NB4 (cell line): Measurements from ENCODE around the gene FDX2.

Experiments
- POLR2A ChIP-seq: IDR thresholded peaks from 2 replicates; pipeline ENCODE4 v1.6.1; 2011; ENCODE audit warnings: mild to moderate bottlenecking; ENCODE audit not compliant: insufficient read length; ENCODE audit errors: extremely low read depth
- TF ChIP-seq, protein P1 (sequence below): IDR thresholded peaks from 2 replicates; pipeline ENCODE4 v1.6.1; 2011; ENCODE audit warnings: low read depth, low read length
- TF ChIP-seq, protein P2 (sequence below): IDR thresholded peaks from one replicate; pipeline ENCODE4 v1.5.1; 2012; ENCODE audit warnings: low read depth, low read length

DNA sequence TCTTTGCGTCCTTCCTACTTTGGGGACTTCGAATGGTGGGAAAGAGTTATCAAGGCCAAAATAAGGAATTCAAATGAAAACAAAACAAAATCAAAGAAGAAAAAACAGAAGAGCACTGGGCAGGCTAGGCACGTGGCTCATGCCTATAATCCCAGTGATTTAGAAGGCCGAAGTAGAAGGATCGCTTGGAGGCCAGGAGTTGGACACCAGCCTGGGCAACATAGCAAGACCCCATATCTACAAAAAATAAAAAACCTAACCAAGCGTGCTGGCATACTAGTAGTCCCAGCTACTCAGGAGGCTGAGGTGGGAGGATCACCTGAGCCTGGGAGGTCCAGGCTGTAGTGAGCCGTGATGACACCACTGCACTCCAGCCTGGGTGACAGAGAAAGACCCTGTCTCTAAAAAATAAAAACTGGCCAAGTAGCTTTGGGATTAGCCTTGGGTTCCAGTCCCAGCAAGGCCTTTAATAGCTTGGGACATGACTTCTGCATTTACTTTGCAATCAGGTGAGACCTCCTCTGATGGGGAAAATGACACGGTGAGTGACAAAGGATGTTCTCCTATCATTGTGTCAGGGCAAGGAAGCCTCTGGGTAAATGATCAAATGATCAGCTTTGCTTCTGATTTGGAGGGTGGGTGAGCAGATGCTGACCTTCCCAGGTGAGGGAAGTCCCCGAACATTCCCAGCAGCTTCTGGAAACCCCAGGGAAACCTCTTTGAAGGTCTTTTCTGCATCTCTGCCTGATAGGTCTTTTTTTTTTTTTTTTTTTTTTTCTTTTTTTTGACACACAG lies 37.8 kb downstream of the FDX2 start:
- TF ChIP-seq, protein P1, sequence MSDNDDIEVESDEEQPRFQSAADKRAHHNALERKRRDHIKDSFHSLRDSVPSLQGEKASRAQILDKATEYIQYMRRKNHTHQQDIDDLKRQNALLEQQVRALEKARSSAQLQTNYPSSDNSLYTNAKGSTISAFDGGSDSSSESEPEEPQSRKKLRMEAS = no peak
- no peak for TF ChIP-seq POLR2A
- TF ChIP-seq, protein P2, sequence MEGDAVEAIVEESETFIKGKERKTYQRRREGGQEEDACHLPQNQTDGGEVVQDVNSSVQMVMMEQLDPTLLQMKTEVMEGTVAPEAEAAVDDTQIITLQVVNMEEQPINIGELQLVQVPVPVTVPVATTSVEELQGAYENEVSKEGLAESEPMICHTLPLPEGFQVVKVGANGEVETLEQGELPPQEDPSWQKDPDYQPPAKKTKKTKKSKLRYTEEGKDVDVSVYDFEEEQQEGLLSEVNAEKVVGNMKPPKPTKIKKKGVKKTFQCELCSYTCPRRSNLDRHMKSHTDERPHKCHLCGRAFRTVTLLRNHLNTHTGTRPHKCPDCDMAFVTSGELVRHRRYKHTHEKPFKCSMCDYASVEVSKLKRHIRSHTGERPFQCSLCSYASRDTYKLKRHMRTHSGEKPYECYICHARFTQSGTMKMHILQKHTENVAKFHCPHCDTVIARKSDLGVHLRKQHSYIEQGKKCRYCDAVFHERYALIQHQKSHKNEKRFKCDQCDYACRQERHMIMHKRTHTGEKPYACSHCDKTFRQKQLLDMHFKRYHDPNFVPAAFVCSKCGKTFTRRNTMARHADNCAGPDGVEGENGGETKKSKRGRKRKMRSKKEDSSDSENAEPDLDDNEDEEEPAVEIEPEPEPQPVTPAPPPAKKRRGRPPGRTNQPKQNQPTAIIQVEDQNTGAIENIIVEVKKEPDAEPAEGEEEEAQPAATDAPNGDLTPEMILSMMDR = no peak
